ENCODE results near the gene CPLX3.
A peak's percentile ranks its signal among the peaks of the same experiment; 100 is the strongest.

CPLX3 gene

DNA sequence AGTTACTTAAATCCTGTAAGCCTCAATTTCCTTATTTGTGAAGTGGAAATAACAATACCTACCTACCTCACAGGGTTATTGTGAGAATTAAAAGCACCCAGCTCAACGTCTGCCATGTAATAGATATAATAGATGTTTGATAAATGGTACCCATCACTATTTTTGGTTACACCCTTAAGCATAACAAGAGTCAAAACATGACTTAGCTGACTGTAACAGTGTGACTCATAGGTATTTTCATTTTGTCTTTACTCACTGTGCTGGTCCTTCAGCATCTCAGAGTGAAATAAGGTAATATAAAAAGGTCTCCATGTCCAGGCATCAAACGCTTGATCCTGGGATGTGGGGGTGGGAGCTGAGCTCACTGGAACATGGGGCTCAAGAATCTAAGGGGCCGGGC lies 3.1 kb downstream of the CPLX3 start:
- no peak for DNase-seq (ENCODE audit: low spot score)

DNA sequence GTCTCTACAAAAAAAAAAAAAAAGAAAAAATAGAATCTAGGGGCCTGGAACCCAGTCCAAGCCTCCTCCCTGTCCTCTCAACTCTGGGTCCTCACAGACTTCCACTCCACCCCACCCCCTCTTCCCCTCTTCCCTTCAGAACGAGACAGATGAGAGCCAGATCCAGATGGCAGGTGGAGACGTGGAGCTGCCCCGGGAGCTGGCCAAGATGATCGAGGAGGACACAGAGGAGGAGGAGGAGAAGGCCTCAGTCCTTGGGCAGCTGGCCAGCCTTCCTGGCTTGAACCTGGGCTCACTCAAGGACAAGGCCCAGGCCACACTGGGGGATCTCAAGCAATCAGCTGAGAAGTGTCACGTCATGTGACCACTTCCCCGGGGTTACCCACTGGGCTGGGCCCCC lies 3.6 kb downstream of the CPLX3 start:
- DNase-seq (ENCODE audit: low spot score) = no peak

DNA sequence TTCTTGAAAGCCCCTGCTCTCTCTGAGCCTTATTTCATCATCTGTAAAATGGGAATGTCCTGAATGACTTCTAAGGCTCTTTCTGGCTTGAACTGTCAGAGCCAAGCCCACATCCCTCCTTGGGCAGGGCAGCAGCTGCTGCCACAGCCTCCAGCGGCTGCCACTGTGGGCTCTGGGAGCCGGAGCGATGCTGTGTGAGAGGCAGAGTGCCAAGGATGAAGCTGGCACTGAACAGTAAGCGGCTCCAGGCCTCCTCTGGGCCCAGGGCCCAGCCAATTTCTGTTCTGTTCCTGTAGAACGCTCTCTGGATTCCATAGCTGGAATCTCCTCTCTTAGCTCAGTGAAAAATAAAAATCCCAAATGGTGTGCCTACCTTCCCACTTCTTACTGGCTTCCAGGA lies 4.4 kb downstream of the CPLX3 start:
- DNase-seq (ENCODE audit: low spot score) = peak; percentile 35

DNA sequence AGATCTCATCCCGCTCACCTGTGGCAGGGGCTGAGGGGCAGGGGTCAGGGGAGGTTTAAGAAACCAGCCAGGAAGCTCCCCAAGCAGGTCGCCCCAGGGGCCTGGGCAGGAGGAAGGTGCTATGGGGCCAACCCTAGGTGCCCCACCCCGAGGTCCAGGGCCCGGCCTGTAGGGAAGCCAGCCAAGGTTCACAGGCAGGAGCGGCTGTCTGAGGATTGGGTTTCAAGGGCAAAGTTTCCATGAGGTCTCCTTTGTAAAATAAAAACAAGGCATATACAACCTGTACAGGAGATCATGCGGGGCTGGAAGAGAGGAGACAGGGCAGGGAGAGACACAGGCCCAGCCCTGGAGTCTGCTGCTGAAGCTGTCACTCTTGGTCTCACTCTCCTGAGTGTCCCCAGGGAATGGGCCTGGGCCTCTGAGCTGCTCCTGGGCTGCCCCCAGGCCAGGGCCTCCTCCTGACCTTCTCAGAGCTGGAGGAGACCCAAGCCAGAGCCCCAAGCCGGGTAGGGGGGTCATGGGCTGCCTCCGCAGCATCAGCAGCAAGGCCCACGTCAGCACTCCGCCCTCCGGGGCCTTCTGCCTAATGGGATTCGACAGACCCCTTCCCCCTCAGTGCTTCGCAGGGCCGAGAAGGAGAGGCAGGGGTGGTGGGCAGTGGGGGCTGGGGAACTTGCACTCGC lies 5.5 kb downstream of the CPLX3 start:
- DNase-seq (ENCODE audit: low spot score) = no peak

DNA sequence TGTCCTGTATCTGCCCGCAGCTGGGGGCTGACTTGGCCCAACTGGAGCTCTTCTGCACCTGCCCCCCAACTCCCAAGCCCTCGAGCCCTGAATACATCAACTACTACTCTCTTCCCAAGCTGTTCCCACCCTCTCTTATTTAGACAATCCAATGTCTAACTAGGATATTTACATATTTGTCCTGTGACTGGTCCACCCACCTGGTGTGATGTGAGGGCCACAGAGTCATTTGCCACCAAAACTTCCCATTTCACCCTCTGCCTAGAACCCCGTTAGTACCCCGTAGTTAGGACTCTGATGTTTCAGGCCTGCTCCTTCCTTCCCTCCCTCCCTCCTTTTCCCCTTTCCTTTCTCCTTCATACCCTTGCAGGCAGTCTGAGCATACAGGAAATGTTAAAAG lies 6.4 kb downstream of the CPLX3 start:
- no peak for DNase-seq (ENCODE audit: low spot score)

DNA sequence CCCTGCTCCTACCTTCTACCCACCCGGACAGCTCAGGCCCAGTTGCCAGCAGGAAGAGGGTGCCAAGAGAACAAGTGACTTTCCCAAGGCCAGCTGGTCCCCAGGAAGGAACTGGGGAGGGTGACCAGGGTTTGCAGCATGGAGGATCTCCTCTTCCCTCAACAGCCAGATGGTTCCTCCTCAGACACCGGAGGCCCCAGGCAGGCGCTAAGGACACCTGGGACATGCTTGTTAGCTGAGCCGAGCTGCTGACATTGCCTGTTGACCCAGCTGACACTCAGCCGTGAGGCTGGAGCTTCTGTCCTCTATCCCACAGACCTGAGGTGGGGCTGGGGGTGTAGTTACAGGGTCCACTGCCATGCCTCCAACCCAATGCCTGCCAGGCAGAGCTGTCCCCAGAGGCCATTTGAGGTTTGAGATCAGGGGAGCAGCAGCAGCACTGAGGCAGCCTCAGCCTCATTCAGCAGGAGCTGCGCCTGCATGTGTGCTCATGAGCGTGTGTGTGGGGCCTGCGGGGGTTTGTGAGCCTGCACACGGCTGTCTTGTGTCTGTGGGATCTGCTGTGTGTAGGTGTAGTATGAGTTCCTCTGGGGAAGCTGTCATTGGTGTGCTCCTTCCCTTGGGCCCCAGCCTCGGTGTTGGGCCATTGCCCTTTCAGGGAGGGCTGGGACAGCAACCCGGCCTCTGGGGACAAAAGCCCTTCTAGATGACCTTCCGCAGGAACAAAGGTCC lies 7.1 kb downstream of the CPLX3 start:
- no peak for DNase-seq (ENCODE audit: low spot score)

DNA sequence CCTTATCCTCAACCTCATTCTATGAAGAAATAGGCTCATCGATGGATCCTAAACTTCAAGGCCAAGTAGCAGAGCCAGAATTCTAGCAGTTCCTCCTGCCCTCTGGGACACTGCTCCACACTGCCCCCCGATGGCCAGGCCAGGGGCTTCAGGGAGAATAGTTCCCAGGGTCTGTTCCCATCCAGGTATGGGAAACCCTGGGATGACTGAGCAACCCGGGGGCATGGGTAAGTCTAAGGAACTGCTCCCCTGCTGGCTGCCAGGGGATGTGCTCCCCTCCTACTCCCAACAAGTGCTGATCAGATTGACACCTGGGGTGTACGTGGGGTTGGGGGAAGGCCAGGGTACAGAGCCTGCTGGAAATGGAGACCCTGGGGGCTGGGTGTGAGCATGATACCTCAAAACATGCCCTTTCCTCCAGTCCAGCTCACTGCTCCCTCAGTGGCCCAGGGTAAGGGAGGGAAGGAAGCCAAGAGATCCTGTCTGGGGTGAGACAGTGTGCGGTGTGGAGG lies 8.9 kb downstream of the CPLX3 start:
- peak; percentile 85 for DNase-seq (ENCODE audit: low spot score)

DNA sequence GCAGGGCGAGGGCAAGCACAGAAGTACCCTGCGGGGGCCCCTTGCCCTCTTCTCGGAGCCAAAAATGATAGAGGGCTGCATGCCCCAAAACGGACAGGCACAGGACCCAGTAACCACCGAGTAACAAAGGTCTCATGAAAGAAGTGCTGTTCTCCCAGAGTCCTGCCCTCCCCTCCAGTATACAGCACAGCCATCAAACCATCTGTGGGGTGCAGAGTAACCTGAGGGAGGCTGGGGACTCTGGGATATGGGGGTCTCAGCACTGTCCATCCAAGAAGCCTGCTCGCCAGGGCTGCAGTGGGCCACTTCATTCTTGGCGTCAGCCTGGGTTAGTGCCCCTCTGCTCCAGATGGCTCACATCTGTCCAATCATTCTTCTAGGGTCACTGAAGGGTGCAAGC lies 10.4 kb downstream of the CPLX3 start:
- DNase-seq (ENCODE audit: low spot score) = no peak

DNA sequence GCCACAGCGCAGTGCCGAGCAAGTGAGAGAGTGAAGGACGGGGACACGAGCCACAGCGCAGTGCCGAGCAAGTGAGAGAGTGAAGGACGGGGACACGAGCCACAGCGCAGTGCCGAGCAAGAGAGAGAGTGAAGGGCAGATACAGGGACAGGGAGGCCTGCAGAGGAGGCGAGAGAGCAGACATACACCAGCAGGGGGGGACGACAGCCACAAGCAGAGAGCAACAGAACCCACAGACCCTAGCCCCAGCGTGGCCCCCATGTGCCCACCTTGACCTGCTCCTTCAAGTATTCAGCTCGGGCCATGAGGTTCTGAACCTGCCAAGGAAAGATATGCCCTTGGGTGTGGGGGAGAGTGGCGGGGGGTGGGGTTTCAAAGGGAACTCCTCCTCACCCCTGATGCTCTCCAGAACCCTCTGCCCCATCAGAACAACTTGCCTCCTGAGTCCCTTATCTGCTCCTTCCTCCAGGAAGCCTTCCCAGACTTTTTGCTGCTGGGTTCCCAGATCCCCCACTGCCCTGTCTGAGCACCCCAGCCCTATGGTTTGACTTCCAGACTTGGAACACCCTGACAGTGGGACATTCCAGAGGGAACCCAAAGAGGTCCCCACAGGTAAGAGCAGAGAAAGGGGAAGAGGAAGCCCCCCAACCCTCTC lies 11.2 kb downstream of the CPLX3 start:
- no peak for DNase-seq (ENCODE audit: low spot score)

DNA sequence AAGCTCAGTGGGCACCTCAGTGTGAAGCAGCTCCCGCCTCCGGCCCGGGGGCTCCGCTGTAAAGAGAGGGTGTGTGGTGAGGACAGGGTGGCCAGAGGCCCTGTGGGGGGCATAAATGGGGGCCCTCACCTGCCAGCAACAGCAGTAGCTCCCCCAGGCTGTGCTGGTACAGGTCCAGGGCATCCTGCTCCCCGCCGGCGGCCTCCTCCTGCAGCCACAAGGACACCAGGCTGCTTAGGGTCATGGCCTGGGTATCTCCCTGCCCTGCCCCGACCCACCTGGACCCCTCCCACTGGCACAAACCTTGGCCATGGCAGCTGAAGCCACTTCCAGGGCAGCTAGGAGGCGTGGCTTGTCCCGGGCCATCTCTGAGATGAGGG lies 11.7 kb downstream of the CPLX3 start:
- DNase-seq (ENCODE audit: low spot score) = no peak

DNA sequence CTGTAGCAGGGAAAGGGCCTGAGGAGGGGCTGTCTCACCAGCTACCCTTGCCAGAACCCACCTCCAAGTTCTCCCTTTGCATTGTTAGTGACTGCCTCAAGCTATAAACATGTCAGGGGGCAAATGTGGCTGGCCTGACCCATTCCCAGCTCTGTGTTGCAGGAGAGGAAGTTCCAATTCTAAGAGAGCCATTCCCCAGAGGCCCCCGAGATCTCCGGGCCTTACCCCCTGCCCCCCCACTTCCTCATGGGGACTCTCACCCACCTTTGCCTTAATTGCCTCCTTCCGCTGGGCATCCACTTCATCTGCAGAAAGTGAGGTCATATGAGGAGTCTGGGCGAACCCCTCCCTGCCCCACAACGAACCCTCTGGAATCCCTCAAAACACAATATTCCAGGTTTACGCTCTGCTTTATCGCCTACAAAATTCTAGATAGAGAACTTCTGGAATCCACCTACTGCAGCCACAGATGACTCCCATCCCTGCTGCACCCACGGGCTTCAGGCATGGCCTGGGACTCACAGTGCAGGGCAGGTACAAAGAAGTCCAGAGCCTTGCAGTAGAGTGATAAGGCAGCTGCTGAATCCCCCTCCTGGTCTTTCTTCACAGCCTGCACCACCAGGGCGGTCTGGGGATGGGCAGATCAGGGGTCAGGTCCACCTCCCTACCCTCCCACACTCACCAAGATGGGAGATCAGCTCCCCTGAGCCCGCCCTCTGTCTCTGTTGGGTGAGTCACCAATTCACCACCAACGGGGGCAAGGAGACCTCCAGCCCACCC lies 12.5 kb downstream of the CPLX3 start:
- DNase-seq (ENCODE audit: low spot score) = no peak

DNA sequence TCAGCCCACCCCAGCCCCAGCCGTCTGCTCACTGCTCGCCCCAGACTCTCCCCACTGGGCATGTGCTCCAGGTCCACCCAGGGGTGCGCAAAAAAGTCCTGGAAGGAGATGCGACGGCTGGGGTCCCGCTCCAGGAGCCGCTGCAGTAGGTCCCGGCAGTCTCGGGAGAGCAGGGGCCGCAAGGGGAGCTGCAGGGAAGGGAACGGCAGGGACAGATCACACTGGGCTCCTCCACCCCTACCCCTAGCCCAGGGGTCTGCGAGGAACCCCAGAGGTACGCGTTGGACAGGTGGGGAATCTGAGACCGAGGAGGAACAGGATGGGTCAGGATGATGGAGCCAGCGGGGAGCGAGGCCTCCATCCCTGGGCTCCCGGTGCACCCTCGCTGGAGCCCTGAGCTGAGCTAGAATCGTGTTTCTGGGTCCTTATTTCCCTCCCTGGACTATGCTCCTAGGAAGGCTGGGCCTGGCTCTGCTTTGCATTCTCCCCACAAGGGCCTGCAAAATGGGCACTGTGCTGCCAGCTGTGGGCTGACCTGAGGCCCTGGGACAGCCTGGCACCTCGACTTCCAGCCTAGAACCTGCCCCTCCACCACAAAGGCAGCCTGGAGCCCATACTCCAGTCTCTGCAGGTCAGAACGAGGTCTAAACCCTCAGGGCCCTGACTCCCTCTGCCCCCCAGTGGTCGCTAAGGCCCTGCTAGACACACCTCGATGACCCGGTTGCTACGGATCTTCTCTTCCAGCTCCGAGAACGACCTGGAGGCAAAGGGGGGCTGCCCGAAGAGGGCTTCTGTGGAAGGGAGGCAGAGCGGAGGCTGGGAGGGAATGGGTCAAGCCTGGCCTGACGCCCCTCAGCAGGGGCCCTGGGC lies 13.3 kb downstream of the CPLX3 start:
- no peak for DNase-seq (ENCODE audit: low spot score)

DNA sequence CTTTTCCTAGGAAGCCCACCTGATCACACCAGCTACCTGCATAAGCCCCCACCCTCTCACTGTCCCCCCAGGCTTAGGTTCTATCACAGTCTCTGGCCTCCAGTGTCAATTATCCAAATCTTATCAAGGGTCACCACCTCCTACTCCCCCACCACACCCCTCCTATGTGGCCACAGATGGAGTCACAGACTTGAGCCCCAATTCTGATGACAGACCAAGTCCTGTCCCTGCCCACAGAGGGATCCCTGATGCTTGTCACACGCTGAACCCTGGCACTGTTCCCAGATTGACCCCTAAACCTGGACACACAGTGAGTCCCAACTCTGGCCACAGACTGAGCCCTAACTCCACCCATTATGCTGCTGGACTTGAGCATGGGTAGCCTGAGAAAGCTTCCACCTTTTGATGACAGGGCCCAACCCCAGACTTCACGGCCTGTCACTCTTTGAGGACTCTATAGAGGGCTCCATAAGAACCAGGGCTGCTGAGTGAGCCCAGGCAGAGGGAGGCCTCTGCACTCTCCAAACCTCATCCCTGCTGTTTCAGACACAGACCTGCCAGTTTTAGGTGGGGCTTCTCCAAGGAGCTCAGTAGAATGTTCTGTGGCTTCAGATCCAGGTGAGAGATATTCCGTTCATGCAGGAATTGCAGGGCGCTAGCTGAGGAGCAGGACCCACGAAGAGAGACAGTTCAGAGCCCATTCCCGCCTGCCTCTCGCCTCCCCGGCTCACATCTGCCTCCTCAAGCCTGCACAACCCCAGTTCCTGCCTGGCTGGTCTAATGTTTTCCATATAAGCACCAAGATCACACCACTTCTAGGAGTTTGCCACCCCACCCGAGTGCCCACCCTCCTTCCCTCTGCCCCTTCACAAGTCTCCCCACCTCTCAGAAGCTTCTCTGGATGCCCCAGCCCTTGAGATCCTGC lies 14.7 kb downstream of the CPLX3 start:
- DNase-seq (ENCODE audit: low spot score) = no peak

DNA sequence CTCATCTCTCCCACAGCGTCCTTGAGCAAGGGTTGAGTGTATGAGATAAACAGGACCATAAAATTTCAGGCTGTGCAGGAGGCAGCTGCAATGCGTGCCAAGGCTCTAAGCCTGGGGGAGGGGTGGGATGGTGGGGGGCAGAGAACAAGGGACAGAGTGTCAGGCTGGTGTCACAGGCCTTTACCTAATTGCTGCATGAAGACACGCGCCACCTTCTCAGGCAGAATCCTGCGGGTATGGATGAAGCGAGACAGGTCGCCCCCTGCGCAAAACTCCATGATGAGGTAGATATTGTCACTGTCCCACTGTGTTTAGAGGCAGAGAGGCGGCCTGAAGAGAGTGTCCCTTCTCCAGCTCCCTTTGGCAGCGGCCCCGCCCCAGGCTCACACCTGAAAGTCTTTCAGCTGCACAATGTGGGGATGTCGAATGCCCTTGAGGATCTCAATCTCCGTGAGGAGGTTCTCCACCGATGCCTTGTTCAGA lies 15.5 kb downstream of the CPLX3 start:
- DNase-seq (ENCODE audit: low spot score) = no peak

DNA sequence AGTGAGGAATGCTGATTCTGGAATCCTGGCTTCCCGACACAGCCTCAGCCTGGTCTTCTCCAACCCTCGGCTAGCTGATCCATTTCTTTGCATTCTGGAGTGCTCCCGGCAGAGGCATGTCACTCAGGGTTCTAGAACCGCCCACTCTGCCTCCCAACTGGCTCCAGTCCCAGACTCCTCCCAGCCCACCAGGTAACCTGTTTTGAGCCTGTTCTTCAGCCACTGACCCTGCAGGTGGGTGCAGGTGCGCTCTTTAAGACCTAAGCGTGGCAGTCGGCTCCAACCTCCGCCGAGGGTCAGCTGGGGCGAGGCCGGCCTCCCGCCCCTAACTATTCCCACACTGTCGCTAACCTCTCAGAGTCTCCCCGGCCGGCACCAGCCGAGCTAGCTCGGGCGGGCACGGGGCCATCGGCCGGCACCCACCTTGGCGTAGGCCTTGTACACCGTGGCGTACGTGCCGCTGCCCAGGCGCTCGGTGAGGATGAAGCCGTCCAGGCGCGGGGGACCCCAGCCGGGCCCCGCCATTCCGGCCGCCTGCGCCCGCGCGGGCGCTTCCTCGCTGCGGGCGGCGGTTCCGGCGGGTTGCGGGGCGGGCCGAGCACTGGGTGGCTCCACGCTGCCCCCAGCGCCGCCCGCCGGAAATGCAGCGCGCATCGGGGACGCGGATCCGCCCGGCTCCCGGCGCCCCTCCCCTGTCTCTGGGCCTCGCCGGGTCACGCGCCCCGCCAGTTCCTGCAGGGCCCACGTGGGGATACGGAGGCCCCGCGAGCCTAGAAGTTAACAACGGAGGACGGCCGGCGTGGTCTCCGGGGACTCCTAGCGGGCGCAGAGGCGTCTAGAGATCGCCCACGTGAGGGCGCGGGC lies 16.4 kb downstream of the CPLX3 start, which contains the start of gene ULK3:
ULK3 (minus strand) TSS at position 576 of the 864 bp plus-strand sequence; CDS start at position 525, 51 bp downstream.
- peak; percentile 99 for DNase-seq (ENCODE audit: low spot score)

DNA sequence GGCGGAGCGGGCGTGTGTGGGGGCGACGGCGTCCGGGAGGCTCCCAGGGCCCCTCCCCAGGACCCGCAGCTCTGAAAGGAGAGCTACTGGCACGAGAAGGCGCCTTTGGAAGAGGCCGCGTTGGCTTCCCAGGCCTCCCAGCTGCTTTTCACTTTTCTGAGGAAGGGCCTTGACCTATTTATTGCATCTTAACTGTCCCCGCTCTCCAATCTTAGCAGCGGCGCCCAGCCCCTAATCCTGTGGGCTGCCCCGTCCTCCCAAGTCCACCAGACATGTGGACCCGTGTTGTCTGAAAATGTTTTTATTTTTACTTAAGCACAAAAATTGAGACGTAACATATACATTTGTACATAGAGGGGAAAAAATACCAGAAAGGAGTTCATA lies 17.0 kb downstream of the CPLX3 start:
- DNase-seq (ENCODE audit: low spot score) = no peak

DNA sequence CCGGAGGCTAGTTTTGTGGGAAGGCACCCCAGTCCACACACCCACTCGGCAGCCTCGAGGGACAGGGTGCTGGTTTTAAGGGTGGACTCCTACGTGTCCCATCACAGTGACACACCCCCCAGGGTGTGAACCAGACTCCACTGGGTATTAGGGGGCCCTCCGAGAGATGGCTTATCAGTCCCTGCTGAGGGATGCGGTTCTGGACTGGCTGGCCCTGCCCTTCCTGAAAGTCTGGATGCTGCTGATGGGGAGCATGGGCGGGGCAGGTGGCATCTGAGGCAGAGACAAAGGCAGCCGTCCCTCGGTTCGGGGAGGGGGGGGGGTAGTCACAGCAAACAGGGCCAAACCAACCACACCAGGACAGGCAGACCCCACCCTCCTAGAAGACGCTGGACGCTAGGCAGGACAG lies 17.5 kb downstream of the CPLX3 start:
- no peak for DNase-seq (ENCODE audit: low spot score)

DNA sequence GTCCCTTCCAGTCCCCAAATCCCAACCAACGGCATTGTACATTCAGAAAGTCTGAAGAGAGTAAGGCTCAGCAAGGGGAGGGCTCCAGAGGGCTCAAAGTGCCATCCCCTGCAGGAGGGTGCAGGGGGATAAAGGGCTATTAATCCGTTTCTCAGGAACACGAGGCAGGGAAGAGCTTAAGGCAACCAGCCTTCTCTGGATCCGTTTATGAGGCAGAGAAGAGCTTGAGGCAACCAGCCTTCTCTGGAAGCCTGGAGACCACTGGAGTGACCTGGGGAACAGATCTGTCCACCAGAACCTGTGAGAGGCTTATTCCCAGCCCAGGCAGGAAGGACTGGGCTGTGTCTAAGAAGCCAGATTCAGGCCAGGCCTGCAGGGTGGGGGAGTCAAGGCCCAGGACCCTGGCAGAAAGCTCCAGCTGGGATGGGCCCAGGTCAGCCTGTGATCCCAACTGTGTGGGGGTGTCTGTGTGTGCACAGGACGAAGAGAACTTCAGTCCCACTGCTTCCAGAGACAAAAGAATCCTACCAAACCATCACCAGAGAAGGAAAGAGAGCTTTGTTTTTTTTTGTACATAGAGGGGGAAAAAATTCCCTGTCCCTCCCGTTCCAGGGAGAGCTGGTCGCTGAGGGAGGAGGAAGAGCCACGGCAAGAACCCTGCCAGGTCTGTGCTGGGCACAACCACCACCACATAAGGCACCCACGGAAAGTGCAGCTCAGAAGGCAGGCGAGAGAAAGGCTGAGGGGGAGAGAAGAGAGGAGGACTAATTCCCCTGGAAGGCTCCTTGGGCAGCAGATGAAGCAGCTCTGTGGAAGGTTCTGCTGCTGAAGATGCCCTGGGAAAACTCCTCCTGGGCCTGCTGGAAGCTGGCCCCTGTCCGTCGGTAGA lies 18.1 kb downstream of the CPLX3 start:
- DNase-seq (ENCODE audit: low spot score) = no peak

All from GM03348 (cell line).